Activated naive CD4-positive, alpha-beta T cell treated with anti-CD3 and anti-CD28 coated beads, Interleukin-2, amount 50 U/mL, for 72 hours (primary cell): ENCODE results near the gene TAF5L. TPM values are rescaled to one million over a fixed set of nuclear protein-coding genes. Genes with fewer than 3 reads are reported as not detected.

ENCODE experiments used
- ATAC-seq, 2 donors: fragments of 150-1000 bp; cut with Tn5 transposase; 2 replicates each; pipeline ENCODE4 v1.10.0; 2021; ENCODE audit warnings: mild to moderate bottlenecking in 2 of 2, moderate library complexity in 2 of 2
- DNase-seq, 2 donors: peaks; one replicate each; pipeline ENCODE4 v3.0.0; 2021 to 2022; ENCODE audit warnings: low spot score in 2 of 2
- H3K27ac Mint-ChIP-seq, 2 donors: one replicate each; pipeline ENCODE4 v1.8.0; 2022; ENCODE audit warnings: mild to moderate bottlenecking in 2 of 2, mixed read lengths in 2 of 2
- H3K36me3 Mint-ChIP-seq, 2 donors: one replicate each; pipeline ENCODE4 v1.8.0; 2022; ENCODE audit warnings: mixed read lengths in 2 of 2
- H3K9me3 Mint-ChIP-seq, 2 donors: one replicate each; pipeline ENCODE4 v1.8.0; 2022; ENCODE audit warnings: mixed read lengths in 2 of 2
- total RNA-seq, 2 donors: library from RNA; stranded (reverse); gene quantifications; one replicate each; pipeline ENCODE4 v1.2.3, GENCODE V29; 2022

Gene TAF5L
- total RNA-seq, 2 donors from 2014 or later, result 10.9 to 21.6 TPM

GRCh38 chr1:229650045-229650444 lies 24.1 kb upstream of the TAF5L start:
- Mint-ChIP-seq H3K27ac (no peak overlapping the region), H3K9me3 (no peaks in the 10 kb centered on the region), H3K36me3 (peaks cover 0 to 5% of the 10 kb centered on the region in 2 donors)
- DNase-seq (no peak), ATAC-seq (no peak)

DNA sequence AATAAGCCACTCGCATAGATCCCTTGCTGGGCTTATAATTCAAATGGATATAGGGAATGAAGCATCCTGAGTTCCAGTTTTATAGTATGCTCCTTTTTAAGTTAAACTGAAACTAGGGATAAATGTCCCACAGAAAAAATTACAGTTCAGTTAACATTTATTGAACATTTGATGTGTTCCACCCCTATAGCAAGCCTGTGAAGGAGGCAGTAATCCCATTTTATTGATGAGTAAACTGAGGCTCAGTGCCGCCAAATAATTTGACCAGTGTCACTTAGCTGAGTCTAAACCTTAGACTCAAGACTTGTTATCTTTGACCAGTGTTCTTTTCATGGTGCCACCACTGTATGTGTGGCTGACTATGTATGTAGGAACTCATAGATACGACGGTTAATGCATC lies 22.5 kb upstream of the TAF5L start:
- DNase-seq (no peak), ATAC-seq (no peak)
- Mint-ChIP-seq H3K9me3 (no peaks in the 10 kb centered on the region), H3K27ac (no peak overlapping the region), H3K36me3 (peaks cover 0 to 5% of the 10 kb centered on the region in 2 donors)

DNA sequence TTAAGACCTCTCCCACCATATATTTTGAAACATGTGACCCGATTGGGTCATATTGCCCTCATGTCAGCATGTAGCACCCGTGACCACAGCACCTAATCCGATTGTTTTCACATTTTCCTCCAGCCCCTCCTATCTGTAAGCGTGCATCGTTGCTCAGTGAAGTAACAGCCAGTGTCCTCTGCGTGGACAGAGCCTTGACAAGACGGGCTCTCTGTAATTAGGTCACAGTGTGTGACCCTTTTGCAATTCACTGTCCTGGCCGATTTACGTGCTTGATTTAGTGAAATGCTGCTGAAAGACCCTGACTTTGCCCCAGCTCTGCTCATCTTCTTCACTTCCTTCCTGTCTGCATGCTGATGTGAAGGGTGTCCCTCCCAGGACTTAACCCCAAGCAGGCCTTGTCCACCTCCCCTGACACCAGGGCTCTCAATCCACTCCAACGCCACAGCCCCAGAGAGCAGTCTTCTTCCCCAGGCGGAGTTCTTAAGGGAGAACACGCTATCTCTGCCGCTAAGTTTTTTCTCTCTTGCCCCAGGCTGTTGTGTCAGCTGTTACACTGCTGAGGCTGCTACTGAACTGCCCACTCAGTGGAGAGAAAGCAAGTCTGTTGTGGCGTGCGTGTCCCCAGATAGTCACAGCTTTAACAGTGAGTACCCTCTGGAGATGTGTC lies 19.5 kb upstream of the TAF5L start:
- H3K36me3 Mint-ChIP-seq, result peaks cover 0 to 8% of the 10 kb centered on the region in 2 donors
- ATAC-seq, result no peak
- no peak overlapping the region for H3K27ac Mint-ChIP-seq

GRCh38 chr1:229643996-229644745 lies 18.2 kb upstream of the TAF5L start:
- H3K36me3 Mint-ChIP-seq, result peaks cover 0 to 8% of the 10 kb centered on the region in 2 donors
- no peaks in the 10 kb centered on the region for H3K9me3 Mint-ChIP-seq
- ATAC-seq (no peak), DNase-seq (no peak)
- peak overlapping the region; percentile 40 to 87 for H3K27ac Mint-ChIP-seq

More for the DNA sequence above, 19.5 kb upstream of the TAF5L start:
- H3K9me3 Mint-ChIP-seq, result no peaks in the 10 kb centered on the region
- no peak for DNase-seq

GRCh38 chr1:229642970-229643369 lies 17.0 kb upstream of the TAF5L start:
- no peaks in the 10 kb centered on the region for H3K9me3 Mint-ChIP-seq
- peaks cover 0 to 8% of the 10 kb centered on the region in 2 donors for H3K36me3 Mint-ChIP-seq

GRCh38 chr1:229642376-229642775 lies 16.5 kb upstream of the TAF5L start:
- Mint-ChIP-seq H3K27ac (peak overlapping the region in 1 of 2 donors; percentile 89), H3K9me3 (no peaks in the 10 kb centered on the region), H3K36me3 (peaks cover 0 to 10% of the 10 kb centered on the region in 2 donors)
- no peak for ATAC-seq
- DNase-seq, result no peak

More at GRCh38 chr1:229642970-229643369, 17.0 kb upstream of the TAF5L start:
- DNase-seq (no peak), ATAC-seq (no peak)
- peak overlapping the region in 1 of 2 donors; percentile 38 for H3K27ac Mint-ChIP-seq

DNA sequence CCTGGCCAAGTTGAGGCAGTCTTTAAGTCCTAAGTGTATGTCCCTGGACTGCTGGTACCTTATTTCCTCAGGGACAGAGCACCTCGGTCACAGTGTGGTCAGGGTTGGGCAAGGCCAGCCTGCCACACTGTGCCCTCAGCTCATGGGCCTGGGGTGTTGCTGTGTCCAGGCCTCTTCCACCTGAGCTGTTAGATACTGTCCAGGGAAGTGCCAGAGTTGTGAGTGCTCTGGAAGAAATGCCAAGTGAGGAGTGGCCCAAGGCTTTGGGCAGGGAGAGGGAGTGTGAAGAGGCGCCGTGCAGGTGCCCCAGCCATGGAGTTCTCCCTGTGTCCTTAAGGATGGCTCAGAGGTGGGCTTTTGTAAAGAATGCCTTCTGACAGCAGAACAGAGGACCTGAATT lies 15.4 kb upstream of the TAF5L start:
- Mint-ChIP-seq H3K9me3 (no peaks in the 10 kb centered on the region), H3K27ac (no peak overlapping the region), H3K36me3 (peaks cover under 1 to 18% of the 10 kb centered on the region in 2 donors)
- no peak for ATAC-seq
- no peak for DNase-seq

DNA sequence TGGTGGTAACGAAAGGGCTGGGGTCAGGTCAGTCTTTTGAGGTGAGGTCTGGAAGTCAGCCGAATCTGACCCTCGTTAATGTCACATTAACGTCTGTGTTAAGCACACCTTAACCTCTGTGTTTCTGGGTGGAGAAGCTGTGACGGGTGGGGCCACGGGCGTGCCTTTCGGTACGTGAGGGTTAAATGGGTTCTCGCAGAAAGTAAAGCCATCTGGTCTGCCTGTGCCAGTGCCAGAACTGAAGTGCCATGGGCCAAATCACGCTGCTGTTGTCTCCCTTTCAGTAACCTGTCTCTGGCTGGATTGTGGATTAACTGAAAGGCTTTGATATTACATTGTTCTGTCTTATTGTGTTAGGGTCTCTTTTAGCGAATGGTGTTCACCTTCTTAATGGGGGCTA lies 14.5 kb upstream of the TAF5L start:
- Mint-ChIP-seq H3K9me3 (no peaks in the 10 kb centered on the region), H3K27ac (no peak overlapping the region), H3K36me3 (peaks cover 9 to 25% of the 10 kb centered on the region in 2 donors)
- DNase-seq (no peak), ATAC-seq (no peak)

GRCh38 chr1:229637746-229638145 lies 11.8 kb upstream of the TAF5L start:
- DNase-seq, result no peak
- no peaks in the 10 kb centered on the region for H3K9me3 Mint-ChIP-seq
- H3K36me3 Mint-ChIP-seq, result peaks cover 11 to 30% of the 10 kb centered on the region in 2 donors
- ATAC-seq, result no peak
- no peak overlapping the region for H3K27ac Mint-ChIP-seq

- peaks cover 11 to 27% of the 10 kb centered on the region in 2 donors for H3K36me3 Mint-ChIP-seq
- H3K27ac Mint-ChIP-seq, result no peak overlapping the region
- ATAC-seq (no peak), DNase-seq (no peak)
- no peaks in the 10 kb centered on the region for H3K9me3 Mint-ChIP-seq
These were observed 10.1 kb upstream of the TAF5L start for GRCh38 chr1:229636042-229636441.

DNA sequence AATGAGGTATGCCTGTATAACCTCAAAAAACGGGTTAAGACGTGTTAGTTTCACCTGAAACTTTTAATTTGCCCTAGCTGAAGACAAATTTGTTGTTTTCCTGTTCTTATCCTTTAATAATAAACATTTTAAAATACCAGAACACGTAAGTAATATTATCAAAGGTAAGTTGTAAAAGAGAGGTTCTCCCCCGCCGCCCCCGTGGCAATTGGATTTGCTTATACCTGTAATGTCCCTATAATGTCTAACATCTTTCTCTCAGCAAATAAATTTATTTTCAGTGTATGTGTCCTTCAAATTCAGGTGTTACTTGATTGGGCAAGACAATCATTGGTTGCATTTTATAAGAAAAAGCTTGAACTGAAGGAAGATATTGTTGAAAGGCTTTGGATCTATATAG lies 6.0 kb upstream of the TAF5L start:
- no peaks in the 10 kb centered on the region for H3K9me3 Mint-ChIP-seq
- H3K27ac Mint-ChIP-seq, result no peak overlapping the region
- DNase-seq (no peak), ATAC-seq (no peak)
- peaks cover 29 to 35% of the 10 kb centered on the region in 2 donors for H3K36me3 Mint-ChIP-seq

GRCh38 chr1:229631148-229631547 lies 5.2 kb upstream of the TAF5L start:
- H3K36me3 Mint-ChIP-seq, result peaks cover 33 to 35% of the 10 kb centered on the region in 2 donors

GRCh38 chr1:229629261-229629660 lies 3.3 kb upstream of the TAF5L start:
- DNase-seq (no peak), ATAC-seq (no peak)
- Mint-ChIP-seq H3K27ac (no peak overlapping the region), H3K36me3 (peaks cover 27 to 30% of the 10 kb centered on the region in 2 donors), H3K9me3 (no peaks in the 10 kb centered on the region)

More at GRCh38 chr1:229631148-229631547, 5.2 kb upstream of the TAF5L start:
- Mint-ChIP-seq H3K9me3 (no peaks in the 10 kb centered on the region), H3K27ac (peak overlapping the region in 1 of 2 donors; percentile 54)
- ATAC-seq (no peak), DNase-seq (no peak)

GRCh38 chr1:229627003-229627402 lies 1.1 kb upstream of the TAF5L start:
- no peak for DNase-seq
- peaks cover 27 to 30% of the 10 kb centered on the region in 2 donors for H3K36me3 Mint-ChIP-seq
- no peak for ATAC-seq
- peak overlapping the region; percentile 92 to 99 for H3K27ac Mint-ChIP-seq
- no peaks in the 10 kb centered on the region for H3K9me3 Mint-ChIP-seq

DNA sequence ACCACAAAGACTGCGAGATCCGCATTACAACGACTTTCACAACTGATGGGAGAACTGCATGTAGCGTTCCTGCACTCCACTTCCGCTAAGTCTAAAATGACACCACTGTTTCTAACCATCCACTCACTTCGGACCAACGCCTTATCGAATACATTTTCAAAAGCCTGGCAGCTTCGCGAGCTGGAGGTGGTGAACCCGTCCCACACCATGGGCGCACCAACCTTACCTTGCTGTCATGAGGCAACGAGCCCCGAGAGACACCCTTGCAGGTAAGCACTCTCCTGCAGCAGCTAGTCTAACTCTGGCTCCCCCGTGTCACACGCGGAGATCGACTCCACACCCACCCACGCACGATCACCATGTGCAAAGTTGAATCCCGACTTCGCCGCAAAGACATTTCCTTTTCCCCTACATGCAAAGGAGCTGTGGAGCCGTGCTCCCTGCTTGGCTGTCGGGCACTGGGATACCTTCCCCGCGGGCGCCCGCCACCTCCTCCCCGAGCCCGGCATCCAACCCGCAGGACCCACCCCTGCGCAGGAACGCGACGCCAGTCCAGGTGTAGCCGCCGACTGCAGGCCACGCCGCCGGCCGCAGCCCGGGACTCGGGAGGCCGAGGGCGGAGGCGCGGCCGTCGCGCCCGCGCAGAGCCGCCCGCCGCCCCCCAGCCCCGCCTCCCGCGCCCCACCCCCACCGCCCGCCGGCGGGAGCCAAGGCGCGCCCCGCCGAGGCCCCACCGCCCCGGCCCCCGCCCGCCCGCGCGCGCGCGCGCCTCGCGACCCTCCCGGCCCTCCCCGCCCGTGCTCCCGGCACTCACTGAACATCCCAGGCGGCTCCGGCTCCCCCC lies 629 bp downstream of the TAF5L start:
- DNase-seq (peak; percentile 48 to 62), ATAC-seq (peak; percentile 32 to 43)
- peak overlapping the region; percentile 74 to 92 for H3K27ac Mint-ChIP-seq
- peaks cover 26 to 29% of the 10 kb centered on the region in 2 donors for H3K36me3 Mint-ChIP-seq
- no peaks in the 10 kb centered on the region for H3K9me3 Mint-ChIP-seq

- ATAC-seq (no peak), DNase-seq (no peak)
- Mint-ChIP-seq H3K27ac (peak overlapping the region; percentile 74 to 92), H3K36me3 (peaks cover 19 to 22% of the 10 kb centered on the region in 2 donors), H3K9me3 (no peaks in the 10 kb centered on the region)
These were observed 1.3 kb downstream of the TAF5L start for GRCh38 chr1:229624521-229625070.
